Gastroesophageal sphincter (tissue), 3 donors: ENCODE measurements around the gene NCKAP5.

Experiments used
- EP300 ChIP-seq: sonication (generic); formaldehyde crosslinking; IDR thresholded peaks from one replicate; pipeline ENCODE4 v1.6.1; 2017; ENCODE audit warnings: antibody characterized with exemption, mild to moderate bottlenecking
- POLR2A ChIP-seq, 2 donors: fragments of 450-650 bp; IDR thresholded peaks; one replicate each; pipeline ENCODE4 v1.6.1; 2017; ENCODE audit warnings: antibody characterized with exemption in 2 of 2, mild to moderate bottlenecking in 2 of 2, moderate library complexity in 1 of 2
- POLR2AphosphoS5 ChIP-seq: sonication (generic); formaldehyde crosslinking; IDR thresholded peaks from one replicate; pipeline ENCODE4 v1.6.1; 2017; ENCODE audit warnings: antibody characterized with exemption
- TF ChIP-seq, protein P1 (sequence below), 4 experiments: fragments of 200-600 bp in 2 of 4; fragments of 450-650 bp in 2 of 4; sonication (generic) in 1 of 4; IDR thresholded peaks; one replicate each; pipeline ENCODE4 v1.5.1; 2017 to 2019; ENCODE audit warnings: antibody characterized with exemption in 4 of 4, mild to moderate bottlenecking in 2 of 4, moderate library complexity in 2 of 4

DNA sequence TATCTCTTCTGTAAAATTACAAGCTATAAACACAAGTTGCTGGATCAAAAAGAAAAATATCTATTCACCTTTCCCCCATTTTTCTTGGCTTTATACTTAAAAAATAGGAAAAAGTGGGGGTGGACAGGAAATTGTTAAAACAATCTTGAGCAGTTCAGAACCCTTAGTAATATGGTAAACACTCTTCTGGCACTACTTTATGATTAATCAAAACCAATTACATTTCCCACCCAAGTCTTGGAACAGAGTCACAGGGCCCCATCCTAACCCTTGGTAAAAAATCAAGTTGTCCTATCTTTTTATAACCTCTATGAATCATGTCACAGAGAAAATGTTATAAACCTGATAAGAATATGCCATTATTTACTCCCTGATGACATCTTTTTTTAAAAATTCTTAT, 570.0 kb downstream of the NCKAP5 start:
- TF ChIP-seq EP300 (no peak), POLR2A (IDR thresholded peaks at IDR 0.05) (no peak), POLR2AphosphoS5 (no peak)
- TF ChIP-seq, protein P1, sequence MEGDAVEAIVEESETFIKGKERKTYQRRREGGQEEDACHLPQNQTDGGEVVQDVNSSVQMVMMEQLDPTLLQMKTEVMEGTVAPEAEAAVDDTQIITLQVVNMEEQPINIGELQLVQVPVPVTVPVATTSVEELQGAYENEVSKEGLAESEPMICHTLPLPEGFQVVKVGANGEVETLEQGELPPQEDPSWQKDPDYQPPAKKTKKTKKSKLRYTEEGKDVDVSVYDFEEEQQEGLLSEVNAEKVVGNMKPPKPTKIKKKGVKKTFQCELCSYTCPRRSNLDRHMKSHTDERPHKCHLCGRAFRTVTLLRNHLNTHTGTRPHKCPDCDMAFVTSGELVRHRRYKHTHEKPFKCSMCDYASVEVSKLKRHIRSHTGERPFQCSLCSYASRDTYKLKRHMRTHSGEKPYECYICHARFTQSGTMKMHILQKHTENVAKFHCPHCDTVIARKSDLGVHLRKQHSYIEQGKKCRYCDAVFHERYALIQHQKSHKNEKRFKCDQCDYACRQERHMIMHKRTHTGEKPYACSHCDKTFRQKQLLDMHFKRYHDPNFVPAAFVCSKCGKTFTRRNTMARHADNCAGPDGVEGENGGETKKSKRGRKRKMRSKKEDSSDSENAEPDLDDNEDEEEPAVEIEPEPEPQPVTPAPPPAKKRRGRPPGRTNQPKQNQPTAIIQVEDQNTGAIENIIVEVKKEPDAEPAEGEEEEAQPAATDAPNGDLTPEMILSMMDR (IDR thresholded peaks at IDR 0.05), result no peak
